ENCODE data around the gene SERPINI2.

The SERPINI2 gene

GRCh38 chr3:167469381-167469780, 4.5 kb downstream of the SERPINI2 start:
- no peak for TF ChIP-seq ZFX (IDR thresholded peaks at IDR 0.05; ENCODE audit: borderline replicate concordance)
- TF ChIP-seq, protein P1, sequence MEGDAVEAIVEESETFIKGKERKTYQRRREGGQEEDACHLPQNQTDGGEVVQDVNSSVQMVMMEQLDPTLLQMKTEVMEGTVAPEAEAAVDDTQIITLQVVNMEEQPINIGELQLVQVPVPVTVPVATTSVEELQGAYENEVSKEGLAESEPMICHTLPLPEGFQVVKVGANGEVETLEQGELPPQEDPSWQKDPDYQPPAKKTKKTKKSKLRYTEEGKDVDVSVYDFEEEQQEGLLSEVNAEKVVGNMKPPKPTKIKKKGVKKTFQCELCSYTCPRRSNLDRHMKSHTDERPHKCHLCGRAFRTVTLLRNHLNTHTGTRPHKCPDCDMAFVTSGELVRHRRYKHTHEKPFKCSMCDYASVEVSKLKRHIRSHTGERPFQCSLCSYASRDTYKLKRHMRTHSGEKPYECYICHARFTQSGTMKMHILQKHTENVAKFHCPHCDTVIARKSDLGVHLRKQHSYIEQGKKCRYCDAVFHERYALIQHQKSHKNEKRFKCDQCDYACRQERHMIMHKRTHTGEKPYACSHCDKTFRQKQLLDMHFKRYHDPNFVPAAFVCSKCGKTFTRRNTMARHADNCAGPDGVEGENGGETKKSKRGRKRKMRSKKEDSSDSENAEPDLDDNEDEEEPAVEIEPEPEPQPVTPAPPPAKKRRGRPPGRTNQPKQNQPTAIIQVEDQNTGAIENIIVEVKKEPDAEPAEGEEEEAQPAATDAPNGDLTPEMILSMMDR (IDR thresholded peaks at IDR 0.05), result no peak
- no peak overlapping the region for H3K27ac ChIP-seq

DNA sequence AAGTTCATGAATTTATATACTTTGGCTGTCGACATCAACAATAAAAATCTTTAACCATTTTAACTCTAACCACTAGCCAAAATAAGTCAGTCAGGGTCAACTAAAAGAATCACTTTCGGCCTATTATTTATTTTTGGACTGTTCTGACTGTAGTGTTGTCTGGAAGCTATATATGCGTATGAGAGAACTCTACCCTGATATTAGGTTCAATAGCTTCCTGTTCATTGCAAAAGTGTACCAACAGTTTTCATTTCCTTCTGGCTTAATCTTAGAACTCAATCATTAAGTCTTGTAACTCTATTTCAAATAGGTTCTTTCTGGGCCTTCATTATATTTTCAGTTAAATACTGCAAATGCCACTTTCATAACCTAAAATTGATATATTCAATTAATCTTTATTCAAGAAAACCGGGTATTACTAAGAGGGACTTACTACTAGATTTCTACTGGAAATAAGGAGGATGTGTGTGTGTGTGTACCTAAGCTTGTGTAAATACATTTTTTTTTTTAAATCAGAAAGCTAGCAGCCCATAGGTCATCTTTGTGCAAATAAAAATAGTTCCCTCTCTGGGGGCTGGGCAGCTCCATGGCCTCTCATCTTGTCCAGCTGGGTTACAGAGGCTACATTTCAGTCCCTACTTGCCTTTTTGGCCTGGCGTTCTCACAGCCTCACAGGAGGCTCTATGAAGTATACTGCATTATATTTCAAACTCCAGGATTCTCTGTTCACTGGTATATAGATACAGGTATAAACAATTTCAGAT, 5.8 kb downstream of the SERPINI2 start:
- peak overlapping the region; percentile 30 for H3K27ac ChIP-seq
- TF ChIP-seq, protein P1 (IDR thresholded peaks at IDR 0.05), result no peak
- no peak for TF ChIP-seq ZFX (IDR thresholded peaks at IDR 0.05; ENCODE audit: borderline replicate concordance)

GRCh38 chr3:167466966-167467365, 6.9 kb downstream of the SERPINI2 start:
- TF ChIP-seq, protein P1 (IDR thresholded peaks at IDR 0.05), result no peak
- TF ChIP-seq ZFX (IDR thresholded peaks at IDR 0.05; ENCODE audit: borderline replicate concordance), result no peak
- H3K27ac ChIP-seq, result no peak overlapping the region

- TF ChIP-seq, protein P1 (IDR thresholded peaks at IDR 0.05), result no peak
- TF ChIP-seq ZFX (IDR thresholded peaks at IDR 0.05; ENCODE audit: borderline replicate concordance), result no peak
- H3K27ac ChIP-seq, result no peak overlapping the region
Observed at GRCh38 chr3:167456157-167456799, 17.6 kb downstream of the SERPINI2 start.

GRCh38 chr3:167453815-167454214, 20.0 kb downstream of the SERPINI2 start:
- TF ChIP-seq ZFX (IDR thresholded peaks at IDR 0.05; ENCODE audit: borderline replicate concordance), result no peak
- TF ChIP-seq, protein P1 (IDR thresholded peaks at IDR 0.05), result no peak

GRCh38 chr3:167451282-167451681, 22.6 kb downstream of the SERPINI2 start:
- TF ChIP-seq ZFX (IDR thresholded peaks at IDR 0.05; ENCODE audit: borderline replicate concordance), result no peak
- TF ChIP-seq, protein P1 (IDR thresholded peaks at IDR 0.05), result no peak
- no peak overlapping the region for H3K27ac ChIP-seq

More at GRCh38 chr3:167453815-167454214, 20.0 kb downstream of the SERPINI2 start:
- no peak overlapping the region for H3K27ac ChIP-seq

GRCh38 chr3:167450675-167451074, 23.2 kb downstream of the SERPINI2 start:
- H3K27ac ChIP-seq, result no peak overlapping the region

More at GRCh38 chr3:167450675-167451074, 23.2 kb downstream of the SERPINI2 start:
- no peak for TF ChIP-seq ZFX (IDR thresholded peaks at IDR 0.05; ENCODE audit: borderline replicate concordance)
- TF ChIP-seq, protein P1 (IDR thresholded peaks at IDR 0.05), result no peak

Measured in 22Rv1 (cell line).